Measurements from ENCODE around the gene PDE5A.

The PDE5A gene

GRCh38 chr4:119523399-119523798 lies 105.2 kb downstream of the PDE5A start:
- TF ChIP-seq, protein P1, sequence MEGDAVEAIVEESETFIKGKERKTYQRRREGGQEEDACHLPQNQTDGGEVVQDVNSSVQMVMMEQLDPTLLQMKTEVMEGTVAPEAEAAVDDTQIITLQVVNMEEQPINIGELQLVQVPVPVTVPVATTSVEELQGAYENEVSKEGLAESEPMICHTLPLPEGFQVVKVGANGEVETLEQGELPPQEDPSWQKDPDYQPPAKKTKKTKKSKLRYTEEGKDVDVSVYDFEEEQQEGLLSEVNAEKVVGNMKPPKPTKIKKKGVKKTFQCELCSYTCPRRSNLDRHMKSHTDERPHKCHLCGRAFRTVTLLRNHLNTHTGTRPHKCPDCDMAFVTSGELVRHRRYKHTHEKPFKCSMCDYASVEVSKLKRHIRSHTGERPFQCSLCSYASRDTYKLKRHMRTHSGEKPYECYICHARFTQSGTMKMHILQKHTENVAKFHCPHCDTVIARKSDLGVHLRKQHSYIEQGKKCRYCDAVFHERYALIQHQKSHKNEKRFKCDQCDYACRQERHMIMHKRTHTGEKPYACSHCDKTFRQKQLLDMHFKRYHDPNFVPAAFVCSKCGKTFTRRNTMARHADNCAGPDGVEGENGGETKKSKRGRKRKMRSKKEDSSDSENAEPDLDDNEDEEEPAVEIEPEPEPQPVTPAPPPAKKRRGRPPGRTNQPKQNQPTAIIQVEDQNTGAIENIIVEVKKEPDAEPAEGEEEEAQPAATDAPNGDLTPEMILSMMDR (IDR thresholded peaks at IDR 0.05; ENCODE audit: low read depth, low read length): no peak
- H3K4me3 ChIP-seq (ENCODE audit: low read depth, low read length): no peak overlapping the region

DNA sequence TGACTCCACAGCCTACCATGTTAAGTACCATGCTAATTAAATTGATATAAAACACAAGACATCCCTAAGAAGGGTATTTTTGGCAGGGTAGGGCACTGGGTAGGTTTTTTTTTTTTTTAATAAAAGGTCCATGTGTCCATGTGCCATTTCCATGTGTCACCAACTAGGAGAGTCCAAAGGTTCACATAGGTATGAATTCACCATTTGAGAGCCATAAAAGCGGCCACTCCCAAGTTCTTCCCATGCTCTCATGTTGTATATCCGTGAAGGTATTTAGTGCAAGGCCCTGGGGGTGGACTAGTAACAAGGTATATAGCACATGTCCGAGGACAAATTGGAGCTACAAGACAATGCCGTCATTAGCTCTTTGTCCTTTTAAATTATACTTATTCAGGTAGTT lies 107.3 kb downstream of the PDE5A start:
- H3K4me3 ChIP-seq (ENCODE audit: low read depth, low read length): no peak overlapping the region
- TF ChIP-seq, protein P1 (IDR thresholded peaks at IDR 0.05; ENCODE audit: low read depth, low read length): no peak

DNA sequence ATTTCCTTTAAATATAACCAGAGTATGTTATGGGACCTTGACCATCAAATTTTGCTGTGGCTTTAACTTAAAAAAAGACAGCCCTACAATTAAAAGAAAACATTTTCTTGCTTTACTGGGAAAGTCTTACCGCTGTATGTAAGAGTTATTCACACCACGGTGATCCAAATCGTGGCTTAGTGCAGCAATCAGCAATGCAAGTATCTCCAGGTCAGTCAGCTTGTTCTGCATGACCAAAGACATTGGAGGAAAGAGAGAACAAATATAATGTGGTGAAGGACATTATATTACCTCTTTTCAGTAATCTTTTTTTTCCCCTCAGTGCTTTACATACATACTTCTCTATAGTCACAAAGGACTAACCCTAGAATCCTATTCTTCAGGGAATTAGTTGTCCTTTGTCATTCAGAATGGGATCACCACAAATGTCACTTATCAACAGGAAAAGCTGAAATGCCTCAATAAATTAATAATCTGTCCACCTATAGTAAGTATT lies 109.6 kb downstream of the PDE5A start:
- H3K4me3 ChIP-seq (ENCODE audit: low read depth, low read length): no peak overlapping the region
- TF ChIP-seq, protein P1 (IDR thresholded peaks at IDR 0.05; ENCODE audit: low read depth, low read length): no peak

GRCh38 chr4:119518230-119518892 lies 110.2 kb downstream of the PDE5A start:
- H3K4me3 ChIP-seq (ENCODE audit: low read depth, low read length): no peak overlapping the region
- TF ChIP-seq, protein P1 (IDR thresholded peaks at IDR 0.05; ENCODE audit: low read depth, low read length): no peak

- H3K4me3 ChIP-seq (ENCODE audit: low read depth, low read length): no peak overlapping the region
- TF ChIP-seq, protein P1 (IDR thresholded peaks at IDR 0.05; ENCODE audit: low read depth, low read length): no peak
Observed at GRCh38 chr4:119517361-119518229, 111.0 kb downstream of the PDE5A start.

DNA sequence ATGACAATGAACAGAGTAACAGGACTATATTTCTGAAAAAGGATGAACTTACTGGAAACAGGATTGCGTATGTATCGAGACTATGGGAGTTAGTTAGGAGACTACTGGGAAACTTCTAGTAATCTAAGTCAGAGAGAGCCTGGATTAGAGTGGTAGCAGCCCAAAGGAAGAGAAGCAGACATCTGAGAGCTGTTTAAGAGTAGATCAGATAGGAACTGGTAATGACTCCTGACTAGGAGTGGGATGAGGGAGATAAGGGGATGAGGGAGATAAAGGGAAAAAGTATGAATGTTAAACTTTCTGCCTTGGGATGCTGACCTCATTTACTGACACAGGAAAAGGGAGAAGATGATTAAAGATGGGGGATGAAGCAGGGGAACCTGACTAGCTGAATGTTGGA lies 116.2 kb downstream of the PDE5A start:
- no peak overlapping the region for H3K4me3 ChIP-seq (ENCODE audit: low read depth, low read length)

More for the DNA sequence above, 116.2 kb downstream of the PDE5A start:
- TF ChIP-seq, protein P1 (IDR thresholded peaks at IDR 0.05; ENCODE audit: low read depth, low read length): no peak
